Mesothelial cell of epicardium (in vitro differentiated cells): ENCODE measurements around the gene ZNF761. TPM values are rescaled to one million over a fixed set of nuclear protein-coding genes. Genes with fewer than 3 reads are reported as not detected.
"Not testable (repeated sequence)": the region's sequence is repeated elsewhere in the genome, so short reads cannot be mapped to it uniquely, and the experiment has no call there.

Source experiments
- DNase-seq, 2 experiments: peaks; one replicate each; pipeline ENCODE4 v3.0.0; 2021; ENCODE audit warnings: low spot score in 2 of 2; ENCODE audit not compliant: unreplicated experiment in 2 of 2
- H3K27ac Mint-ChIP-seq: 2 replicates; pipeline ENCODE4 v1.8.0; 2021; ENCODE audit warnings: mixed read lengths
- H3K27me3 Mint-ChIP-seq: 2 replicates; pipeline ENCODE4 v1.8.0; 2021; ENCODE audit warnings: low read depth, mixed read lengths
- H3K36me3 Mint-ChIP-seq: 2 replicates; pipeline ENCODE4 v1.8.0; 2021; ENCODE audit warnings: mixed read lengths
- H3K4me1 Mint-ChIP-seq: 2 replicates; pipeline ENCODE4 v1.8.0; 2021; ENCODE audit warnings: mixed read lengths
- H3K4me3 Mint-ChIP-seq: 2 replicates; pipeline ENCODE4 v1.8.0; 2021; ENCODE audit warnings: mild to moderate bottlenecking, moderate library complexity, mixed read lengths
- H3K9me3 Mint-ChIP-seq: 2 replicates; pipeline ENCODE4 v1.8.0; 2021; ENCODE audit warnings: mixed read lengths
- CTCF ChIP-seq: fragments of 200-600 bp; sonication (generic); IDR thresholded peaks from one replicate; pipeline ENCODE4 v1.5.0; 2021; ENCODE audit warnings: antibody characterized with exemption; ENCODE audit not compliant: unreplicated experiment
- total RNA-seq: library from RNA; stranded (reverse); gene quantifications from 3 replicates; pipeline ENCODE4 v1.2.1, GENCODE V29; 2021

ZNF761 gene
- total RNA-seq, 1 donor from 2014 or later, result 16.2 TPM

GRCh38 chr19:53461866-53462265 is 30.1 kb downstream of the ZNF761 start:
- no peak for DNase-seq
- Mint-ChIP-seq H3K4me3 (no peak overlapping the region), H3K36me3 (peaks cover 33% of the 10 kb centered on the region), H3K9me3 (peaks cover 45% of the 10 kb centered on the region), H3K27ac (no peak overlapping the region), H3K27me3 (peaks cover 4% of the 10 kb centered on the region), H3K4me1 (peaks cover 5% of the 10 kb centered on the region)
- no peak for TF ChIP-seq CTCF

GRCh38 chr19:53462861-53463260 is 31.1 kb downstream of the ZNF761 start:
- peaks cover 4% of the 10 kb centered on the region for H3K27me3 Mint-ChIP-seq
- H3K4me1 Mint-ChIP-seq, result peaks cover 5% of the 10 kb centered on the region
- peaks cover 38% of the 10 kb centered on the region for H3K9me3 Mint-ChIP-seq
- H3K27ac Mint-ChIP-seq, result no peak overlapping the region
- peaks cover 25% of the 10 kb centered on the region for H3K36me3 Mint-ChIP-seq
- no peak for TF ChIP-seq CTCF
- no peak for DNase-seq
- H3K4me3 Mint-ChIP-seq, result no peak overlapping the region

- DNase-seq, result no peak
Measured at GRCh38 chr19:53463263-53463662, 31.5 kb downstream of the ZNF761 start.

GRCh38 chr19:53466726-53467484 is 35.1 kb downstream of the ZNF761 start:
- no peak for DNase-seq

More at GRCh38 chr19:53463263-53463662, 31.5 kb downstream of the ZNF761 start:
- Mint-ChIP-seq H3K4me1 (peaks cover 7% of the 10 kb centered on the region), H3K36me3 (peaks cover 21% of the 10 kb centered on the region), H3K27ac (no peak overlapping the region), H3K27me3 (peaks cover 4% of the 10 kb centered on the region), H3K4me3 (no peak overlapping the region), H3K9me3 (peaks cover 34% of the 10 kb centered on the region)
- TF ChIP-seq CTCF, result no peak

DNA sequence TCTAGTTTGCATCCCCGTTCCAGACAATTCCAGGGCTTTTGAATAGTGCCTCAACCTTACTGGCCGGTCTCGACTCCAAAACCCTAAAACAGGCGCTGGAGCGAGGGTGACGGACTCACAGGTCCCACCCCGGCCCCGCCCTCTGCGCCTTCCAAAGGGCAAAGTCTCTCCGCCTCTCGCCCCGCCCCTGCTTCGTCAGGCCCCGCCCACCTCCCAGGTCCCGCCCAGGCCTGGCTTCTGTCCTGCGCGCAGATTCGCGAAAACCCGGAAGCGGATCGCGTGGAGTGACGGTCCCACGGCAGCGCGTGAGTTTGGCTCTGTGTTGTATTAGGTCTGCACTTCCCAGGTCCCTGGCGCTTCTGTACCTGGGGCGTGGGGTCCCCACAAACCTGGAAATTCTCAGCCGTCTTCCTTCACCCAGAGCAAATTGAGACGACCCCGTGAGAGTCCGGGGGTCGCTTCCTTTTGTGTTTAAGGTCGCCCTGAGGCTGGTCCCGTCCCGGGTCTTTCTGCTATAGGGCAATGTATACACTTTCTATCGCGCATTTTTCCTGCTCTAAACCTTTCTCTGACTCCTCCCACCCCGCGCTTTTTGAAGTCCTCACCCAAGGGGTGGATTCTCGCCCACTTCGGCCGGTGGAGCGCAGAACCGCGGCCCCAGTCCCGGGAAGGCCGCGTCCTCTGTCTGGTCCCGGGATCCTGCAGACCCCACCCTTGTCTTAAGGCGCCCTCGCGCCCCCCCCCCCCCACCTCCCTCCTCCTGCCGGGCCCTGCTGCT is 35.9 kb downstream of the ZNF761 start, which contains the start of gene ZNF813:
TSS of gene ZNF813 (plus strand) at position 249 of the 778 bp plus-strand sequence. CDS start 16,090 bp downstream, outside the sequence.
- Mint-ChIP-seq H3K27me3 (peaks cover 4% of the 10 kb centered on the region), H3K36me3 (peaks cover 8% of the 10 kb centered on the region), H3K27ac (peak within 1 kb of the TSS; percentile 98), H3K9me3 (peaks cover 9% of the 10 kb centered on the region), H3K4me3 (peak within 1 kb of the TSS; percentile 98), H3K4me1 (peaks cover 20% of the 10 kb centered on the region)
- no peak for TF ChIP-seq CTCF
- peak; percentile 85 to 94 for DNase-seq

More at GRCh38 chr19:53466726-53467484, 35.1 kb downstream of the ZNF761 start:
- Mint-ChIP-seq H3K9me3 (peaks cover 11% of the 10 kb centered on the region), H3K27ac (peak overlapping the region; percentile 12), H3K4me3 (peak overlapping the region; percentile 98), H3K4me1 (peaks cover 20% of the 10 kb centered on the region), H3K27me3 (peaks cover 4% of the 10 kb centered on the region), H3K36me3 (peaks cover 6% of the 10 kb centered on the region)
- no peak for TF ChIP-seq CTCF

DNA sequence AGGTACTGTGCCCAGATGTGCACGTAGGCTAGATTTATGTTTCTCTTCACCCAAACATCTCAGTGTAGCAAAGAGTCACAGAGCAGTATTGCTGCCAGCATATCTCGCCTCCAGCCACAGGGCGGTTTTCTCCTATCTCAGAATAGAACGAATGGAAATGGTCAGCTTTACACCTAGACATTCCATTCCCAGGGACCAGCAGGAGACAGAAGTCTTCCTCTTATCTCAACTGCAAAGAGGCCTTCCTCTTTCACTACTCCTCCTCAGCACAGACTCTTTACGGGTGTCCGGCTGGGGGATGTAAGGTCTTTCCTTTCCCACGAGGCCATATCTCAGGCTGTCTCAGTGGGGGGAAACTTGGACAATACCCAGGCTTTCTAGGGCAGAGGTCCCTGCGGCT is 36.8 kb downstream of the ZNF761 start:
- H3K36me3 Mint-ChIP-seq, H3K27me3 Mint-ChIP-seq, H3K9me3 Mint-ChIP-seq, DNase-seq: not testable (repeated sequence)
- Mint-ChIP-seq H3K4me1 (peaks cover 20% of the 10 kb centered on the region), H3K27ac (peak overlapping the region; percentile 98), H3K4me3 (peak overlapping the region; percentile 98)
